Measurements from ENCODE around the gene GNPDA2. TPM values are rescaled to one million over a fixed set of nuclear protein-coding genes. Genes with fewer than 3 reads are reported as not detected.

The GNPDA2 gene
- total RNA-seq, 4 donors from 2014 or later = 14.1 to 23.6 (median 18.0) TPM

- Histone ChIP-seq H3K4me3 (no peak overlapping the region), H3K36me3 (no peaks in the 10 kb centered on the region), H3K27ac (no peak overlapping the region), H3K27me3 (no peaks in the 10 kb centered on the region), H3K9me3 (no peaks in the 10 kb centered on the region), H3K4me1 (peaks cover 0 to 25% (median 8%) of the 10 kb centered on the region in 4 donors)
- TF ChIP-seq EP300 (IDR thresholded peaks at IDR 0.05) = no peak
- DNase-seq (ENCODE audit: low spot score in 2 of 2) = no peak
- WGBS, 2 donors = 90 to 93% methylated on average over 4 of the region's 4 CpGs
Measured at GRCh38 chr4:44720371-44720770, 6.0 kb downstream of the GNPDA2 start.

- TF ChIP-seq EP300 (IDR thresholded peaks at IDR 0.05) (no peak), CTCF (IDR thresholded peaks at IDR 0.05) (no peak)
- peaks cover 0 to 17% (median 0%) of the 10 kb centered on the region in 3 donors for H3K36me3 ChIP-seq
- peaks cover 0 to 6% (median 0%) of the 10 kb centered on the region in 4 donors for H3K4me1 ChIP-seq
- WGBS, 2 donors = 69 to 74% methylated on average over 5 of the region's 5 CpGs
- no peaks in the 10 kb centered on the region for H3K9me3 ChIP-seq
- no peak for DNase-seq (ENCODE audit: low spot score in 2 of 2)
- no peak overlapping the region for H3K4me3 ChIP-seq
- no peak overlapping the region for H3K27ac ChIP-seq
- H3K27me3 ChIP-seq = no peaks in the 10 kb centered on the region
Measured at GRCh38 chr4:44716597-44716996, 9.8 kb downstream of the GNPDA2 start.

GRCh38 chr4:44713125-44713524 lies 13.2 kb downstream of the GNPDA2 start:
- Histone ChIP-seq H3K4me1 (no peaks in the 10 kb centered on the region), H3K9me3 (no peaks in the 10 kb centered on the region), H3K36me3 (peaks cover 0 to 27% (median 0%) of the 10 kb centered on the region in 3 donors), H3K27ac (no peak overlapping the region), H3K4me3 (no peak overlapping the region), H3K27me3 (no peaks in the 10 kb centered on the region)
- TF ChIP-seq EP300 (IDR thresholded peaks at IDR 0.05) = no peak
- no peak for TF ChIP-seq POLR2A (IDR thresholded peaks at IDR 0.05)
- TF ChIP-seq CTCF (IDR thresholded peaks at IDR 0.05) = no peak
- 96 to 100% methylated on average over 1 of the region's 1 CpG for WGBS, 2 donors
- no peak for DNase-seq (ENCODE audit: low spot score in 2 of 2)

GRCh38 chr4:44704673-44705072 lies 21.7 kb downstream of the GNPDA2 start:
- Histone ChIP-seq H3K36me3 (peaks cover 0 to 52% (median 0%) of the 10 kb centered on the region in 3 donors), H3K4me3 (no peak overlapping the region), H3K4me1 (no peaks in the 10 kb centered on the region), H3K27ac (no peak overlapping the region), H3K9me3 (no peaks in the 10 kb centered on the region), H3K27me3 (no peaks in the 10 kb centered on the region)
- WGBS, 2 donors = 81% methylated on average over 4 of the region's 4 CpGs
- no peak for TF ChIP-seq CTCF (IDR thresholded peaks at IDR 0.05)
- no peak for TF ChIP-seq EP300 (IDR thresholded peaks at IDR 0.05)
- no peak for TF ChIP-seq POLR2A (IDR thresholded peaks at IDR 0.05)
- no peak for DNase-seq (ENCODE audit: low spot score in 2 of 2)

GRCh38 chr4:44701037-44701436 lies 25.3 kb downstream of the GNPDA2 start:
- no peak overlapping the region for H3K27ac ChIP-seq
- no peak for TF ChIP-seq POLR2A (IDR thresholded peaks at IDR 0.05)
- TF ChIP-seq EP300 (IDR thresholded peaks at IDR 0.05) = no peak
- no peak for TF ChIP-seq CTCF (IDR thresholded peaks at IDR 0.05)
- DNase-seq (ENCODE audit: low spot score in 2 of 2) = no peak
- H3K4me3 ChIP-seq = no peak overlapping the region
- H3K9me3 ChIP-seq = no peaks in the 10 kb centered on the region
- no peaks in the 10 kb centered on the region for H3K4me1 ChIP-seq
- 91 to 95% methylated on average over 2 of the region's 2 CpGs for WGBS, 2 donors
- no peaks in the 10 kb centered on the region for H3K27me3 ChIP-seq
- H3K36me3 ChIP-seq = peaks cover 0 to 73% (median 6%) of the 10 kb centered on the region in 3 donors

- TF ChIP-seq POLR2A (IDR thresholded peaks at IDR 0.05) (no peak), EP300 (IDR thresholded peaks at IDR 0.05) (no peak), CTCF (IDR thresholded peaks at IDR 0.05) (no peak)
- H3K4me1 ChIP-seq = no peaks in the 10 kb centered on the region
- peaks cover 0 to 79% (median 6%) of the 10 kb centered on the region in 3 donors for H3K36me3 ChIP-seq
- no peak overlapping the region for H3K27ac ChIP-seq
- DNase-seq (ENCODE audit: low spot score in 2 of 2) = no peak
- WGBS, 2 donors = 91 to 94% methylated on average over 1 of the region's 1 CpG
- H3K4me3 ChIP-seq = no peak overlapping the region
- H3K27me3 ChIP-seq = no peaks in the 10 kb centered on the region
- H3K9me3 ChIP-seq = no peaks in the 10 kb centered on the region
Measured at GRCh38 chr4:44700427-44700826, 25.9 kb downstream of the GNPDA2 start.

All from tibial nerve (tissue), 4 donors.